DMS153 (cell line): ENCODE measurements around the gene GALNT2.

Experiments
- DNase-seq: peaks from one replicate; lab custom pipeline; 2025; lab: John Stamatoyannopoulos, UW

GALNT2 gene

GRCh38 chr1:230278871-230279582 lies 212.0 kb downstream of the GALNT2 start:
- DNase-seq = no peak

GRCh38 chr1:230279583-230279945 lies 212.5 kb downstream of the GALNT2 start:
- DNase-seq = no peak

GRCh38 chr1:230280054-230280795 lies 213.2 kb downstream of the GALNT2 start:
- no peak for DNase-seq

- no peak for DNase-seq
Observed at GRCh38 chr1:230280906-230281413, 213.9 kb downstream of the GALNT2 start.

GRCh38 chr1:230281556-230281955 lies 214.5 kb downstream of the GALNT2 start:
- DNase-seq = no peak

- DNase-seq = peak; percentile 92
Observed at GRCh38 chr1:230282157-230282556, 215.1 kb downstream of the GALNT2 start.

GRCh38 chr1:230283678-230284077 lies 216.6 kb downstream of the GALNT2 start:
- no peak for DNase-seq

GRCh38 chr1:230284891-230285290 lies 217.9 kb downstream of the GALNT2 start:
- no peak for DNase-seq

- no peak for DNase-seq
Observed at GRCh38 chr1:230285351-230285750, 218.3 kb downstream of the GALNT2 start.

- DNase-seq = no peak
Observed at GRCh38 chr1:230286166-230286889, 219.3 kb downstream of the GALNT2 start.

- no peak for DNase-seq
Observed at GRCh38 chr1:230286890-230287269, 219.8 kb downstream of the GALNT2 start.

GRCh38 chr1:230287674-230288315 lies 220.8 kb downstream of the GALNT2 start:
- no peak for DNase-seq

- DNase-seq = no peak
Observed at GRCh38 chr1:230288641-230289349, 221.8 kb downstream of the GALNT2 start.

GRCh38 chr1:230289350-230289644 lies 222.3 kb downstream of the GALNT2 start:
- no peak for DNase-seq

- peak; percentile 22 for DNase-seq
Observed at GRCh38 chr1:230291731-230292620, 224.9 kb downstream of the GALNT2 start.

GRCh38 chr1:230292689-230293389 lies 225.8 kb downstream of the GALNT2 start:
- peak; percentile 97 for DNase-seq

- no peak for DNase-seq
Observed at GRCh38 chr1:230293390-230293700, 226.3 kb downstream of the GALNT2 start.

GRCh38 chr1:230295367-230295766 lies 228.3 kb downstream of the GALNT2 start:
- no peak for DNase-seq

- peak; percentile 81 for DNase-seq
Observed at GRCh38 chr1:230299191-230300006, 232.4 kb downstream of the GALNT2 start.
